Measurements from ENCODE around the gene P4HTM. TPM values are rescaled to one million over a fixed set of nuclear protein-coding genes. Genes with fewer than 3 reads are reported as not detected.

P4HTM gene
- total and polyA plus RNA-seq, 2 donors (not counting 1 experiment from before 2014, with no cell fraction given) = 48.5 to 70.6 TPM

- no peak overlapping the region for H3K27ac Mint-ChIP-seq
- H3K4me1 Mint-ChIP-seq = peaks cover 25% of the 10 kb centered on the region
- no peaks in the 10 kb centered on the region for H3K27me3 ChIP-seq (replicated peaks in 1 of 4; ENCODE audit: control extremely low read depth in 1 of 4, control insufficient read depth in 3 of 4, insufficient read depth in 4 of 4, low read length in 3 of 4)
- H2AFZ ChIP-seq (ENCODE audit: insufficient read depth, low read depth, low read length, poor library complexity, severe bottlenecking) = no peak overlapping the region
- no peaks in the 10 kb centered on the region for H3K9me3 ChIP-seq (ENCODE audit: control extremely low read depth in 1 of 3, control insufficient read depth in 2 of 3, insufficient read depth in 1 of 3, low read length in 2 of 3)
- H3K79me2 ChIP-seq (ENCODE audit: control insufficient read depth, insufficient read depth, low read length) = peaks cover 38% of the 10 kb centered on the region
- H4K20me1 ChIP-seq (ENCODE audit: control insufficient read depth, insufficient read depth, low read length, poor library complexity, severe bottlenecking) = peaks cover 17% of the 10 kb centered on the region
- H3K9me3 Mint-ChIP-seq (ENCODE audit: insufficient read depth) = no peaks in the 10 kb centered on the region
- H3K27ac ChIP-seq (ENCODE audit: low read length in 2 of 2) = no peak overlapping the region
- TF ChIP-seq CTCF (IDR thresholded peaks at IDR 0.05) (no peak), EZH2 (IDR thresholded peaks at IDR 0.05; ENCODE audit: borderline replicate concordance, insufficient read depth, low read depth, low read length, poor library complexity, severe bottlenecking) (no peak)
- WGBS (ENCODE audit: insufficient coverage) = 97% methylated on average over 13 of the region's 16 CpGs
- peaks cover 15 to 18% of the 10 kb centered on the region in 2 donors for H3K4me1 ChIP-seq (ENCODE audit: control insufficient read depth in 2 of 2, insufficient read depth in 2 of 2, low read length in 2 of 2)
- no peak overlapping the region for H3K4me3 ChIP-seq (ENCODE audit: control extremely low read depth in 1 of 5, extremely low read depth in 1 of 5, insufficient read depth in 1 of 5, low read depth in 2 of 5, low read length in 4 of 5)
- H3K27me3 Mint-ChIP-seq = no peaks in the 10 kb centered on the region
- no peak for ATAC-seq (ENCODE audit: low read depth)
- peak overlapping the region; percentile 7 for H3K4me3 Mint-ChIP-seq
- H3K9ac ChIP-seq (ENCODE audit: low read length) = no peak overlapping the region
- intact Hi-C loops (cut with micrococcal nuclease) = no loop called here
- POLR2A ChIA-PET = interaction anchor here (0.6 kb wide), 1 partner anchor 703 kb away, joined by 10 read pairs; no protein-coding TSS in a partner anchor
- no peak for DNase-seq
- no peaks in the 10 kb centered on the region for H3K36me3 ChIP-seq (replicated peaks in 1 of 2; ENCODE audit: control extremely low read depth in 1 of 2, control insufficient read depth in 1 of 2, extremely low read depth in 1 of 2, insufficient read depth in 2 of 2, low read length in 1 of 2)
- H3K4me2 ChIP-seq (replicated peaks; ENCODE audit: low read depth, low read length, poor library complexity, severe bottlenecking) = no peak overlapping the region
- CTCF ChIA-PET = interaction anchor here (0.6 to 5.6 kb wide), 3 partner anchors 10 to 16 kb away, joined by 3 to 73 read pairs (median 4); partner anchors contain the start of gene P4HTM
Measured at GRCh38 chr3:49004352-49005302, 14.6 kb downstream of the P4HTM start.

GRCh38 chr3:49005303-49005680 is 15.3 kb downstream of the P4HTM start:
- peaks cover 25% of the 10 kb centered on the region for H3K4me1 Mint-ChIP-seq
- DNase-seq = no peak
- Histone ChIP-seq H3K4me3 (ENCODE audit: control extremely low read depth in 1 of 5, extremely low read depth in 1 of 5, insufficient read depth in 1 of 5, low read depth in 2 of 5, low read length in 4 of 5) (no peak overlapping the region), H4K20me1 (ENCODE audit: control insufficient read depth, insufficient read depth, low read length, poor library complexity, severe bottlenecking) (peaks cover 18% of the 10 kb centered on the region), H3K9me3 (ENCODE audit: control extremely low read depth in 1 of 3, control insufficient read depth in 2 of 3, insufficient read depth in 1 of 3, low read length in 2 of 3) (no peaks in the 10 kb centered on the region), H3K4me2 (replicated peaks; ENCODE audit: low read depth, low read length, poor library complexity, severe bottlenecking) (no peak overlapping the region), H3K79me2 (ENCODE audit: control insufficient read depth, insufficient read depth, low read length) (peaks cover 43% of the 10 kb centered on the region), H3K27me3 (replicated peaks in 1 of 4; ENCODE audit: control extremely low read depth in 1 of 4, control insufficient read depth in 3 of 4, insufficient read depth in 4 of 4, low read length in 3 of 4) (no peaks in the 10 kb centered on the region), H3K36me3 (replicated peaks in 1 of 2; ENCODE audit: control extremely low read depth in 1 of 2, control insufficient read depth in 1 of 2, extremely low read depth in 1 of 2, insufficient read depth in 2 of 2, low read length in 1 of 2) (no peaks in the 10 kb centered on the region), H3K9ac (ENCODE audit: low read length) (no peak overlapping the region), H3K4me1 (ENCODE audit: control insufficient read depth in 2 of 2, insufficient read depth in 2 of 2, low read length in 2 of 2) (peaks cover 15 to 18% of the 10 kb centered on the region in 2 donors), H2AFZ (ENCODE audit: insufficient read depth, low read depth, low read length, poor library complexity, severe bottlenecking) (no peak overlapping the region), H3K27ac (ENCODE audit: low read length in 2 of 2) (no peak overlapping the region)
- H3K9me3 Mint-ChIP-seq (ENCODE audit: insufficient read depth) = no peaks in the 10 kb centered on the region
- no peak overlapping the region for H3K27ac Mint-ChIP-seq
- no peak for ATAC-seq (ENCODE audit: low read depth)
- TF ChIP-seq EZH2 (IDR thresholded peaks at IDR 0.05; ENCODE audit: borderline replicate concordance, insufficient read depth, low read depth, low read length, poor library complexity, severe bottlenecking) (no peak), CTCF (IDR thresholded peaks at IDR 0.05) (no peak)
- H3K27me3 Mint-ChIP-seq = no peaks in the 10 kb centered on the region
- CTCF ChIA-PET = interaction anchor here (0.6 to 5.6 kb wide), 3 partner anchors 9 to 16 kb away, joined by 3 to 73 read pairs (median 4); partner anchors contain the start of gene P4HTM
- intact Hi-C loops (cut with micrococcal nuclease) = no loop called here
- 100% methylated on average over 3 of the region's 3 CpGs for WGBS (ENCODE audit: insufficient coverage)
- POLR2A ChIA-PET = no interaction called here
- no peak overlapping the region for H3K4me3 Mint-ChIP-seq

Measured in B cell (primary cell).